Panc1 (cell line): Measurements from ENCODE around the gene DCHS2. TPM values are rescaled to one million over a fixed set of nuclear protein-coding genes. Genes with fewer than 3 reads are reported as not detected.

Source experiments
- ATAC-seq: fragments of 200-7000 bp; cut with Tn5 transposase; 2 replicates; pipeline ENCODE4 v1.9.1; 2020; ENCODE audit warnings: mild to moderate bottlenecking, moderate library complexity
- BruUV-seq: library from RNA; stranded (reverse); fragments of 400-500 nt; replicated peaks from 2 replicates; lab custom pipeline; 2021; lab: Mats Ljungman, UMichigan
- CTCF ChIA-PET: fragments of 300-600 bp; sonication (Branson Sonifier 250); formaldehyde crosslinking; loops from one replicate; lab custom pipeline; 2022; ENCODE audit warnings: antibody characterized with exemption; lab: Charles Lee
- POLR2A ChIA-PET: fragments of 300-600 bp; sonication (Branson Sonifier 250); formaldehyde crosslinking; loops from one replicate; lab custom pipeline; 2022; ENCODE audit warnings: antibody characterized with exemption; lab: Charles Lee
- DNase-seq: peaks from one replicate; pipeline ENCODE4 v3.0.0-alpha.2; 2010; ENCODE audit warnings: low read depth, low spot score
- H3K27ac ChIP-seq: 2 replicates; pipeline ENCODE4 v1.5.1; 2011; ENCODE audit warnings: mild to moderate bottlenecking, low read length, inconsistent platforms
- H3K27me3 ChIP-seq: fragments of 200-500 bp; sonication (Bioruptor generic); 2 replicates; pipeline ENCODE4 v1.6.0; 2014; ENCODE audit warnings: low read length, inconsistent platforms; ENCODE audit not compliant: control insufficient read depth, insufficient read depth
- H3K36me3 ChIP-seq: fragments of 200-500 bp; sonication (Bioruptor generic); 2 replicates; pipeline ENCODE4 v1.5.1; 2014; ENCODE audit warnings: inconsistent platforms, mild to moderate bottlenecking, low read length, moderate library complexity; ENCODE audit not compliant: control insufficient read depth, insufficient read depth
- H3K4me1 ChIP-seq: 2 replicates; pipeline ENCODE4 v1.5.1; 2011; ENCODE audit warnings: inconsistent platforms, mild to moderate bottlenecking, low read length, moderate library complexity; ENCODE audit not compliant: control insufficient read depth, insufficient read depth
- H3K4me3 ChIP-seq, 2 experiments: 2 replicates each; pipeline ENCODE4 v1.5.1; 2011 to 2012; ENCODE audit warnings: low read depth in 2 of 2, low read length in 2 of 2, mild to moderate bottlenecking in 2 of 2, inconsistent platforms in 1 of 2, moderate library complexity in 1 of 2
- H3K9me3 ChIP-seq: fragments of 200-500 bp; sonication (Bioruptor generic); 2 replicates; pipeline ENCODE4 v1.5.1; 2014; ENCODE audit warnings: low read depth, mild to moderate bottlenecking, inconsistent platforms, low read length, moderate library complexity; ENCODE audit not compliant: control insufficient read depth, insufficient read depth
- POLR2AphosphoS5 ChIP-seq: IDR thresholded peaks from 2 replicates; pipeline ENCODE4 v1.6.1; 2012; ENCODE audit warnings: mild to moderate bottlenecking, low read depth, low read length, moderate library complexity
- SIN3A ChIP-seq: IDR thresholded peaks from 2 replicates; pipeline ENCODE4 v1.6.1; 2012; ENCODE audit warnings: low read depth, mild to moderate bottlenecking, low read length, moderate library complexity, borderline replicate concordance; ENCODE audit not compliant: insufficient read depth
- TCF7L2 ChIP-seq: IDR thresholded peaks from 2 replicates; pipeline ENCODE4 v1.6.1; 2011; ENCODE audit warnings: mild to moderate bottlenecking, low read depth, low read length, inconsistent platforms
- in situ Hi-C: cut with HindIII; loops from 2 replicates; pipeline ENCODE4 v1.10.0; 2016; ENCODE audit warnings: low sequenced_read_pairs, low pct_unique_long_range_greater_than_20kb
- intact Hi-C: fragments of 100-400 bp; cut with micrococcal nuclease; formaldehyde crosslinking; loops from one replicate; pipeline ENCODE4 v1.10.0; 2022; ENCODE audit not compliant: unreplicated experiment
- total RNA-seq: library from RNA; stranded (reverse); gene quantifications from one replicate; pipeline ENCODE4 v1.2.1, GENCODE V29; 2021; ENCODE audit not compliant: unreplicated experiment
- TF ChIP-seq, protein P1 (sequence below): fragments of 450-650 bp; IDR thresholded peaks from 2 replicates; pipeline ENCODE4 v1.5.1; 2017; ENCODE audit warnings: mild to moderate bottlenecking
- TF ChIP-seq, protein P2 (sequence below), 2 experiments: IDR thresholded peaks; 2 replicates each; pipeline ENCODE4 v1.6.1; 2011 to 2012; ENCODE audit warnings: low read depth in 2 of 2, control low read depth in 1 of 2, low read length in 1 of 2, mild to moderate bottlenecking in 1 of 2, moderate library complexity in 1 of 2; ENCODE audit not compliant: insufficient read depth in 1 of 2

DCHS2 gene
- total RNA-seq, 1 experiment from 2014 or later = not detected

DNA sequence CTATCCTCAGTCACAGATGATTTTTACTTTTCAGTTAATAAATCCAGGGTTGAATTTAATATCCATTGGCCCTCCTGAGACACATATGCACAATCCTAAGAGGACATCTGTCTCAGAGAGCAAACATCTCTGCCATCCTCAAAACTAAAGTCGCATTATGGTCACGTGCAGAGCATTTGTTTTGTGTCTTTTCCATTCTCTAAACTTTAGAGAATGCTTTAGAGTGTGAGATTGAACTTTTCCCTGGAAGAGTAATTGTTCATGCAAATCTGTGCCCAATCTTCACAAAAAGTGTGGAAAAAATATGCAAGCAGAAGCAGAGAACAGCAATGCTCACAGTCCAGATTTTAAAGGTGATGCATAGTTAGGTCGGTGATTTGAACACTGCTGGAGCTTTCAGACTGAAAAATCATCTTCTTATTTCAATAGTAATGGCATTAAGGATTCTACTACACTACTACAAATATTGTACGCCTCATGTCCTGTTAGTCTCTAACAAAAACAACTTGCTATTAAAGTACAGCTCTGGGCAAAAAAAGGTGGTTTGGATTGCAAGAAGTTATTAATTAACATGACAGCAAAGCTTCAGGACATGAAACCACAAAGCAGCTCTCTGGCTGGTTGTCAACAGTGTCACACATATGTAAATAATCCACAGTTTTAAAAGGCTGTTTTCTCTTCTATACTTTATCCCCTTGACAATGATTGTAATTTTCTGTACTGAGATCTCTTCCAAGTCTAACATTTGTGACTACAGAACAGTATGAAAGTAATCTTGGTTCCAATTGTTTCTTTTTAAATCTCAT is 19.9 kb downstream of the DCHS2 start:
- H3K27me3 ChIP-seq = no peaks in the 10 kb centered on the region
- H3K36me3 ChIP-seq = no peaks in the 10 kb centered on the region
- no peaks in the 10 kb centered on the region for H3K9me3 ChIP-seq
- no peak overlapping the region for H3K4me3 ChIP-seq
- in situ Hi-C loops (no loop called here), intact Hi-C loops (no loop called here)
- no peak for TF ChIP-seq POLR2AphosphoS5
- TF ChIP-seq TCF7L2 = no peak
- TF ChIP-seq SIN3A = no peak
- TF ChIP-seq, protein P1, sequence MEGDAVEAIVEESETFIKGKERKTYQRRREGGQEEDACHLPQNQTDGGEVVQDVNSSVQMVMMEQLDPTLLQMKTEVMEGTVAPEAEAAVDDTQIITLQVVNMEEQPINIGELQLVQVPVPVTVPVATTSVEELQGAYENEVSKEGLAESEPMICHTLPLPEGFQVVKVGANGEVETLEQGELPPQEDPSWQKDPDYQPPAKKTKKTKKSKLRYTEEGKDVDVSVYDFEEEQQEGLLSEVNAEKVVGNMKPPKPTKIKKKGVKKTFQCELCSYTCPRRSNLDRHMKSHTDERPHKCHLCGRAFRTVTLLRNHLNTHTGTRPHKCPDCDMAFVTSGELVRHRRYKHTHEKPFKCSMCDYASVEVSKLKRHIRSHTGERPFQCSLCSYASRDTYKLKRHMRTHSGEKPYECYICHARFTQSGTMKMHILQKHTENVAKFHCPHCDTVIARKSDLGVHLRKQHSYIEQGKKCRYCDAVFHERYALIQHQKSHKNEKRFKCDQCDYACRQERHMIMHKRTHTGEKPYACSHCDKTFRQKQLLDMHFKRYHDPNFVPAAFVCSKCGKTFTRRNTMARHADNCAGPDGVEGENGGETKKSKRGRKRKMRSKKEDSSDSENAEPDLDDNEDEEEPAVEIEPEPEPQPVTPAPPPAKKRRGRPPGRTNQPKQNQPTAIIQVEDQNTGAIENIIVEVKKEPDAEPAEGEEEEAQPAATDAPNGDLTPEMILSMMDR = no peak
- TF ChIP-seq, protein P2, sequence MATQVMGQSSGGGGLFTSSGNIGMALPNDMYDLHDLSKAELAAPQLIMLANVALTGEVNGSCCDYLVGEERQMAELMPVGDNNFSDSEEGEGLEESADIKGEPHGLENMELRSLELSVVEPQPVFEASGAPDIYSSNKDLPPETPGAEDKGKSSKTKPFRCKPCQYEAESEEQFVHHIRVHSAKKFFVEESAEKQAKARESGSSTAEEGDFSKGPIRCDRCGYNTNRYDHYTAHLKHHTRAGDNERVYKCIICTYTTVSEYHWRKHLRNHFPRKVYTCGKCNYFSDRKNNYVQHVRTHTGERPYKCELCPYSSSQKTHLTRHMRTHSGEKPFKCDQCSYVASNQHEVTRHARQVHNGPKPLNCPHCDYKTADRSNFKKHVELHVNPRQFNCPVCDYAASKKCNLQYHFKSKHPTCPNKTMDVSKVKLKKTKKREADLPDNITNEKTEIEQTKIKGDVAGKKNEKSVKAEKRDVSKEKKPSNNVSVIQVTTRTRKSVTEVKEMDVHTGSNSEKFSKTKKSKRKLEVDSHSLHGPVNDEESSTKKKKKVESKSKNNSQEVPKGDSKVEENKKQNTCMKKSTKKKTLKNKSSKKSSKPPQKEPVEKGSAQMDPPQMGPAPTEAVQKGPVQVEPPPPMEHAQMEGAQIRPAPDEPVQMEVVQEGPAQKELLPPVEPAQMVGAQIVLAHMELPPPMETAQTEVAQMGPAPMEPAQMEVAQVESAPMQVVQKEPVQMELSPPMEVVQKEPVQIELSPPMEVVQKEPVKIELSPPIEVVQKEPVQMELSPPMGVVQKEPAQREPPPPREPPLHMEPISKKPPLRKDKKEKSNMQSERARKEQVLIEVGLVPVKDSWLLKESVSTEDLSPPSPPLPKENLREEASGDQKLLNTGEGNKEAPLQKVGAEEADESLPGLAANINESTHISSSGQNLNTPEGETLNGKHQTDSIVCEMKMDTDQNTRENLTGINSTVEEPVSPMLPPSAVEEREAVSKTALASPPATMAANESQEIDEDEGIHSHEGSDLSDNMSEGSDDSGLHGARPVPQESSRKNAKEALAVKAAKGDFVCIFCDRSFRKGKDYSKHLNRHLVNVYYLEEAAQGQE (IDR thresholded peaks at IDR 0.05; ENCODE audit: insufficient read depth in 1 of 2, low read depth in 2 of 2, low read length in 1 of 2) = no peak
- no TSS peak for BruUV-seq
- ATAC-seq = no peak
- DNase-seq = no peak
- CTCF ChIA-PET = no interaction called here
- H3K4me1 ChIP-seq = no peaks in the 10 kb centered on the region
- POLR2A ChIA-PET = no interaction called here
- H3K27ac ChIP-seq = no peak overlapping the region

DNA sequence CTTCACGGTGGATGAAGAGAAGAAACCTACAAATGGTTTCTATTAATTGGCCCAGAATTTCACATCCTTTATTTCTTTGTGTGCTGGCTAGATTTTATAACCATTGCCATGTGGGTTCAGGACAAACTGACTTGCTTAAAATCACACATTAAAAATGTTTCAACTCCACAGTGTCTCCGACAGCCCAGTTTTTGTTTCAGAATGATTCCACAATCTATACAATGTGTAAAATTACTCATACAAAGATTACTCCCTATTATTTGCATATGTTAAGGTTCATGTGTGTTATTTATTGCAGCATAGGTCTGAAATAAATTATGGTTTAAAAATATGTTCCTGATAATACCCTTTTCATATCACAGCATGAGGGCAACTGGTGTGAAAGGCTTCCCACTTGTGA is 20.6 kb downstream of the DCHS2 start:
- Histone ChIP-seq H3K36me3 (no peaks in the 10 kb centered on the region), H3K27me3 (no peaks in the 10 kb centered on the region), H3K9me3 (no peaks in the 10 kb centered on the region), H3K4me1 (no peaks in the 10 kb centered on the region), H3K27ac (no peak overlapping the region), H3K4me3 (no peak overlapping the region)
- DNase-seq = no peak
- ChIA-PET CTCF (no interaction called here), POLR2A (no interaction called here)
- in situ Hi-C loops (no loop called here), intact Hi-C loops (no loop called here)
- no peak for ATAC-seq
- BruUV-seq = no TSS peak
- TF ChIP-seq, protein P1 = no peak
- TF ChIP-seq TCF7L2 (no peak), SIN3A (no peak), POLR2AphosphoS5 (no peak)
- TF ChIP-seq, protein P2 (IDR thresholded peaks at IDR 0.05; ENCODE audit: insufficient read depth in 1 of 2, low read depth in 2 of 2, low read length in 1 of 2) = no peak
